Measurements from ENCODE around the gene COL19A1. TPM values are rescaled to one million over a fixed set of nuclear protein-coding genes. Genes with fewer than 3 reads are reported as not detected.

The COL19A1 gene
- total RNA-seq, 2 donors from 2014 or later = 0.05 to 0.10 TPM

DNA sequence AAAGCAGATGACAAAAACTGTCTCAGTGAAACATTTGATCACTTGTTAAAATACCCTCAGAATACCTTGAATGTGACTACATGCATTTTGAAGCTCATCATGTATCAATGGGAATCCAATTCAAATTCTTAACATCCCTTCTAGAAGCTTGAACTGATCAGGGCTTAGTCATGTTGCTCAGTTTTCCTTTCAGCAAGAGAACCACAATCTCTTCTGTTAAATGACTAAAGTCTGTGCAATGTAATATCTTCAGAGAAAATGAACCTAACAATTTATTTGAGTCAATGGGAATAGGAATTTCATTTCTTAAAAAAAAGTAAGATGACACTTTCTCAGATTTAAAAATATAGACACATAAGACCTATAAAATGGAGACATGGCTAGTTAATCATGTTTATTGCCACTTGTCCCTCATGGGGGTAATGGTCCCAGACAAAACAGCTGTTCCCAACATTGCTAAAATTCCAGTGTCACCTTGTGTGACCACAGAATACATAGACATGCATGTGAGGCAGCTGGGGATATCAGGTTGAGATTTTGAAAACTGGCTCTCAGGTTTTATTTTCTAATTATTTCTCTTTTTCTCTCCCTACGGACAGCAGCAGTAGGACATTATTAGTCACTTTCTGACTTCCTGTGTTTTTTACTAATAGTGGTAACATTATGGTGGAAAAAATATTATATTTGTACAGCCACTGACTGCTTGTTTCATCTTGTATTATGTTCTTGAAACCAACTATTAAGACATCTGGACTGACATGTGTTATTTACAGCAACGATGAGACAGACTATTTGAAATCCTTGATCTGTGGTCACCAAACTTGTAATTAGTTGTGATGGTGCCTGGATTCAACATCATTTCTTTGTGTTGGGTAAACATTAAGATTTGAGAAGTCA lies 244.0 kb downstream of the COL19A1 start:
- Mint-ChIP-seq H3K9me3 (no peaks in the 10 kb centered on the region), H3K36me3 (no peaks in the 10 kb centered on the region), H3K27ac (no peak overlapping the region)
- ATAC-seq (no peak), DNase-seq (ENCODE audit: low spot score in 2 of 2) (no peak)

GRCh38 chr6:70111737-70112136 lies 245.4 kb downstream of the COL19A1 start:
- DNase-seq (ENCODE audit: low spot score in 2 of 2) (no peak), ATAC-seq (no peak)
- Mint-ChIP-seq H3K27ac (no peak overlapping the region), H3K9me3 (no peaks in the 10 kb centered on the region), H3K36me3 (no peaks in the 10 kb centered on the region)

DNA sequence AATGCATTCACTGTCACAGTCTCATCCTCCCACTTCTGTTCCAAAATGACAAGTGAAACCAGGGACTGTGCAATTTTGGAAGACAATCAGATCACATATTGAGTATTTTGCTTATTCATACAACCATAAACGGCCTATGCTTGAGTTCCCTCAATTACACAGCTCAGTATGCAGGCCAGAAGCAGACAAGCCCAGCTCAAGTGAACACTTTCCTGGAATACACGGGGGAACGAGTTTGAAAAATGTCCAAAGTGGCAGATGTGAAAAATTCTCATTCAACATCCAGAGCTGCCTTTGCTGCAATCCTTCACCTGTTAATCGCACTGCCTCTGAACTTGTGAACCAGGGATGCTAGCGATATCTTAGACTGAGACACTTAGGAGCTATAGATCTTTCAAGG lies 246.4 kb downstream of the COL19A1 start:
- ATAC-seq (no peak), DNase-seq (ENCODE audit: low spot score in 2 of 2) (no peak)
- no peak overlapping the region for H3K27ac Mint-ChIP-seq
- H3K36me3 Mint-ChIP-seq = no peaks in the 10 kb centered on the region
- no peaks in the 10 kb centered on the region for H3K9me3 Mint-ChIP-seq

DNA sequence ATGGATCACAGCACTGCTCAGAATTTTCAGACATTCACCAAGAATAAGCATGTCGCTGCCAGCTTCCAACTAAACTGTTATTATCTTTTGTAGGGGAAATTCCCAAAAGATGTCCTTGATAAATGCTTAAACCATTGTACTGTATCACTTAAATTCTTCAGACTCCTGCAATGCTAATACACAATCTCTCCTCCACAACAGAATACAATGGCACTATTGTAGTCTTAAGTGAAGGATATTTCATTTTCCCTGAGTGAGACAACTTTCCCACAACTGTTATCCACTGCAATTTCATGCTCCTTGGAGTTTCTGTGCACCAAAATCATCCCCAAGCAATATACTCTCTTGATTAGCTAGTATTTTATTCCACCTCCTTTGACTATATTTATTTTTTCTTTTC lies 246.8 kb downstream of the COL19A1 start:
- Mint-ChIP-seq H3K36me3 (no peaks in the 10 kb centered on the region), H3K9me3 (no peaks in the 10 kb centered on the region), H3K27ac (no peak overlapping the region)
- DNase-seq (ENCODE audit: low spot score in 2 of 2) (no peak), ATAC-seq (no peak)

- ATAC-seq = no peak
- H3K9me3 Mint-ChIP-seq = no peaks in the 10 kb centered on the region
- H3K27ac Mint-ChIP-seq = no peak overlapping the region
- DNase-seq (ENCODE audit: low spot score in 2 of 2) = no peak
- H3K36me3 Mint-ChIP-seq = no peaks in the 10 kb centered on the region
These were observed 252.3 kb downstream of the COL19A1 start for GRCh38 chr6:70118670-70119069.

GRCh38 chr6:70119218-70119835 lies 253.0 kb downstream of the COL19A1 start:
- Mint-ChIP-seq H3K36me3 (no peaks in the 10 kb centered on the region), H3K9me3 (no peaks in the 10 kb centered on the region), H3K27ac (no peak overlapping the region)
- DNase-seq (ENCODE audit: low spot score in 2 of 2) = no peak
- no peak for ATAC-seq

DNA sequence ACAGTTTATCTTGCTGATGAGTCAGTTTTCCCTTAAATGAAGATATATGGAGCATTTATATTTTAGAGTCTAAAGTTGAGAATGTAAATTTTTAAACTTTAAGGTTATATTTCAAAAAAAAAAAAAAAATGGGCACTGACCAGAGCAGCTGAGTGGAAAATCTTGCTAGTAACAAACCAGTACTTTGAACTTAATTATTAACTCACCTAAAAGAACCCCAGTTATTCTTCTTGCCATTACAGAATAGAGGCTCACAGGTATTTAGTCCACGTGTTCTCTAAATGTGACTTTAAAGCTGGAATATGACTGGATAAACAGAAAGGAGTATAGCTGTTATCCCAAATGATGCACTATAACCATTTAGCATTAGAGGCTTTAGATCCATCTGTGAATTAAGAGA lies 258.1 kb downstream of the COL19A1 start:
- Mint-ChIP-seq H3K27ac (no peak overlapping the region), H3K9me3 (no peaks in the 10 kb centered on the region), H3K36me3 (no peaks in the 10 kb centered on the region)
- ATAC-seq (no peak), DNase-seq (ENCODE audit: low spot score in 2 of 2) (no peak)

DNA sequence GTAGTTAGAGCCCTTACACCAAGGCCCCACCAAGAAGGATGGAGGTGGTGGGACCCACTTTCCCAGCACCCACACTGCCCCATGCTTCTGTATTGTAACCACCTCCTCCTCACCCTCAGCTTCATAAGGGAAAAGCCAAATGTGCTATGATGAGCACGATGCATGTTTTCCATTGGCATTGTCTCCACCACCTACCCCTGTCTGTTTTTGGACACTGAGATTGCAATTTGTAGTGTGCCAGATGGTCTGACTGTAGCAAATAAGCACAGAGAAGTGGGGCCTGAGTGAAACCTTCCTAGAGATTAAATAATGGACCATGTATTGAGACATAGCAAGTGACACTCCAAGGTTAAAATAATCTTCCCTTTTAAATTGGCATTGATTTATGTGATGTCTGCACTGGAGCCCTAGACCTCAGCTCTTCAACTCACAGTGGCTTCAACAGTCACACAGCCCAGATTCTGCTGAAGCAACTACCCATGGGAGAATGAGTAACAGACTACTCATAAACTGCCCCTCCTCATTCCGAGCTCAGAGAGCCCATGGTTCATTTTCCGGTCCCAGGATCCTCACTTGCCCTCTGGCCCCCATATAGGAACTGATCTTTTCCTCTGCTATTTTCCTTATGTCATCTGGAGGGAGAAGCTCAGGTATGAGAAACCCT lies 258.7 kb downstream of the COL19A1 start:
- H3K27ac Mint-ChIP-seq = no peak overlapping the region
- DNase-seq (ENCODE audit: low spot score in 2 of 2) = no peak
- no peaks in the 10 kb centered on the region for H3K36me3 Mint-ChIP-seq
- no peak for ATAC-seq
- no peaks in the 10 kb centered on the region for H3K9me3 Mint-ChIP-seq

GRCh38 chr6:70125602-70126001 lies 259.2 kb downstream of the COL19A1 start:
- Mint-ChIP-seq H3K27ac (no peak overlapping the region), H3K36me3 (no peaks in the 10 kb centered on the region), H3K9me3 (no peaks in the 10 kb centered on the region)
- ATAC-seq (no peak), DNase-seq (ENCODE audit: low spot score in 2 of 2) (no peak)

DNA sequence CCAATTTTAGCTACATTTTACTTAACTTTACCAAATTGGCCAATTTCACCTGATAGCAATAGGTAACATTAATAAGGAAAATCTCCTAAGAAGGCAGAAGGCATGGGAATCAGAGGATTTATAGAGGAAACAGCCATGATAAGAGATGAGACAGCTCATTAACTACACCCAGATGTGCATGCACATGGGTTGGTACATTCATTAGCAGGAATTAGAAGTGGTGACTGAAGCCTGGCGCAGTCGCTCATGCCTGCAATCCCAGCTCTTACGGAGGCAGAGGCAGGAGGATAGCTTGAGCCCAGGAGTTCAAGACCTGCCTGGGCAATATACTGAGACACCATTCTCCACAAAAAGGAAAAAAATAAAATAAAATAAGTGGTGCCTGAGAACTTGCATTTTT lies 263.0 kb downstream of the COL19A1 start:
- no peaks in the 10 kb centered on the region for H3K36me3 Mint-ChIP-seq
- no peaks in the 10 kb centered on the region for H3K9me3 Mint-ChIP-seq
- H3K27ac Mint-ChIP-seq = no peak overlapping the region
- no peak for DNase-seq (ENCODE audit: low spot score in 2 of 2)
- ATAC-seq = no peak

DNA sequence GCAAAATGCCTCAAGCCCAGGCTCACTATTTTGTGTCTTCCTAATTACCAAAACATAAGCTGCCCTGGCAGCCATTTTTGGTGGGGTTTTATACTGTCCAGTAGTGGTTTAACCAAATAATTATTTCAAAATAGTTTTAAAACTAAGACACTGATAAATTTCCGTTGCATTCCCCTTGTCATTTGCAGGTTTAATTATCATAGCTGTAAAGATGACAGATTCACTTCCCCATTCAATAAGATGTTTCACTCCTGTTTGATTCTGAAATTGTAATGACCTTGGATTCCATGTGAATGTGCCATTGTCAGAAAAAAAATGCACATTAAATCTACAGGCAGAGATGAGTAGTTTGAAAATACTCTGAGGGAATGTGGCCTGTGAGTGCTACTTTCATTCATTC lies 264.5 kb downstream of the COL19A1 start:
- no peak overlapping the region for H3K27ac Mint-ChIP-seq
- H3K36me3 Mint-ChIP-seq = no peaks in the 10 kb centered on the region
- DNase-seq (ENCODE audit: low spot score in 2 of 2) (no peak), ATAC-seq (no peak)
- no peaks in the 10 kb centered on the region for H3K9me3 Mint-ChIP-seq

DNA sequence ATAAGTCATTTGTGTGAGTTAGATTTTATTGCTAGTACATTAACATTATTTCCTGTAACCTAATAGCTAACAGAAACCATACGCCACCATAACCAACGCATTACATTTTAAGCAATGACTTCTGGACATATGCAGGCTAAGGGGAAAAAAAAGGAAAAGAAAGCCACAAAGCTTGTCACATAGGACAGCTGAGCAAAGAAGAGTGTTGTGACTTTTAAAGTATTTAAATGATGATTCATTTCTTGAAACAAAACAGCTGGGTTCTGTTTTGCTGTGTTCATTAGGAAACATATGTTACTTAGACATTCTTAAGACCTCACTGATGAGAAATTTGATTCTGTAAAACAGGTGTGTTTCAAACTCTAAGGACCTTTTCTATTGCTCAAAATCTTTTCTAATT lies 265.2 kb downstream of the COL19A1 start:
- DNase-seq (ENCODE audit: low spot score in 2 of 2) (no peak), ATAC-seq (no peak)
- Mint-ChIP-seq H3K36me3 (no peaks in the 10 kb centered on the region), H3K9me3 (no peaks in the 10 kb centered on the region), H3K27ac (no peak overlapping the region)

GRCh38 chr6:70133246-70133645 lies 266.9 kb downstream of the COL19A1 start:
- no peak for ATAC-seq
- H3K9me3 Mint-ChIP-seq = no peaks in the 10 kb centered on the region

DNA sequence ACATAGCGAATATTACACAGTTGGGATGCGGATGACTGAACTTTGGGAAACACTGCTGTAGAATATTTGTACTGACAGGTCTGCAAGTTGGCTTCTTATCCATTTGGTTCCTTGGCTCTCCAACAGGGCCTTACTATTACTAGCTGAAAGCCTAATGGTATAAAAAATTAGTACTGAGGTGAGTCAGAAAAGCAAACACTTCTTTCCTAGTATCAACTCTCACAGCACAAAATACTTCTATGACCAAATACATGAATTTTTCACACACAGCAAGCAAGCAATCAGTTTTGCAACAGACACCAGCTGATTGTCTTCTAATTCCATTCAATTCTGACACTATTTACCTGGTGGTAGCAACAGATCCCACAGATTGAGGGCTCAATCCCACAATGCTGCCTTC lies 268.2 kb downstream of the COL19A1 start:
- DNase-seq (ENCODE audit: low spot score in 2 of 2) = no peak
- Mint-ChIP-seq H3K36me3 (no peaks in the 10 kb centered on the region), H3K27ac (no peak overlapping the region), H3K9me3 (no peaks in the 10 kb centered on the region)
- ATAC-seq = no peak

More at GRCh38 chr6:70133246-70133645, 266.9 kb downstream of the COL19A1 start:
- H3K27ac Mint-ChIP-seq = no peak overlapping the region
- DNase-seq (ENCODE audit: low spot score in 2 of 2) = no peak
- H3K36me3 Mint-ChIP-seq = no peaks in the 10 kb centered on the region

GRCh38 chr6:70135219-70136160 lies 269.1 kb downstream of the COL19A1 start:
- DNase-seq (ENCODE audit: low spot score in 2 of 2) = no peak
- no peak overlapping the region for H3K27ac Mint-ChIP-seq
- ATAC-seq = no peak

GRCh38 chr6:70136996-70137395 lies 270.6 kb downstream of the COL19A1 start:
- H3K9me3 Mint-ChIP-seq = no peaks in the 10 kb centered on the region
- H3K36me3 Mint-ChIP-seq = no peaks in the 10 kb centered on the region
- ATAC-seq (no peak), DNase-seq (ENCODE audit: low spot score in 2 of 2) (no peak)
- H3K27ac Mint-ChIP-seq = no peak overlapping the region

More at GRCh38 chr6:70135219-70136160, 269.1 kb downstream of the COL19A1 start:
- no peaks in the 10 kb centered on the region for H3K36me3 Mint-ChIP-seq
- H3K9me3 Mint-ChIP-seq = no peaks in the 10 kb centered on the region
